Panc1 (cell line): ENCODE measurements around the gene TPM4.

Experiments used
- CTCF ChIP-seq: fragments of 450-650 bp; IDR thresholded peaks from 2 replicates; pipeline ENCODE4 v1.5.1; 2017; ENCODE audit warnings: mild to moderate bottlenecking
- POLR2AphosphoS5 ChIP-seq: IDR thresholded peaks from 2 replicates; pipeline ENCODE4 v1.6.1; 2012; ENCODE audit warnings: mild to moderate bottlenecking, low read depth, low read length, moderate library complexity
- REST ChIP-seq, 2 experiments: IDR thresholded peaks; 2 replicates each; pipeline ENCODE4 v1.6.1; 2011 to 2012; ENCODE audit warnings: low read depth in 2 of 2, control low read depth in 1 of 2, low read length in 1 of 2, mild to moderate bottlenecking in 1 of 2, moderate library complexity in 1 of 2; ENCODE audit not compliant: insufficient read depth in 1 of 2
- SIN3A ChIP-seq: IDR thresholded peaks from 2 replicates; pipeline ENCODE4 v1.6.1; 2012; ENCODE audit warnings: low read depth, mild to moderate bottlenecking, low read length, moderate library complexity, borderline replicate concordance; ENCODE audit not compliant: insufficient read depth
- TCF7L2 ChIP-seq: IDR thresholded peaks from 2 replicates; pipeline ENCODE4 v1.6.1; 2011; ENCODE audit warnings: mild to moderate bottlenecking, low read depth, low read length, inconsistent platforms

- TF ChIP-seq CTCF (no peak), POLR2AphosphoS5 (no peak), SIN3A (no peak), TCF7L2 (no peak), REST (IDR thresholded peaks at IDR 0.05; ENCODE audit: insufficient read depth in 1 of 2, low read depth in 2 of 2, low read length in 1 of 2) (no peak)
Measured at GRCh38 chr19:16031872-16032200, 44.5 kb upstream of the TPM4 start.
